Heart left ventricle (tissue), 13 donors: ENCODE data around the gene ETV6.

ENCODE experiments used
- POLR2A ChIP-seq, 2 donors: fragments of 450-650 bp; IDR thresholded peaks; one replicate each; pipeline ENCODE4 v1.6.1; 2017; ENCODE audit warnings: antibody characterized with exemption in 2 of 2, mild to moderate bottlenecking in 2 of 2, moderate library complexity in 2 of 2
- TF ChIP-seq, protein P1 (sequence below), 12 donors: fragments of 200-600 bp; sonication (generic) in 4 of 12; IDR thresholded peaks; one replicate each; pipeline versions ENCODE4 v1.5.0 to v1.8.0; 2018 to 2022; ENCODE audit warnings: antibody characterized with exemption in 12 of 12, mild to moderate bottlenecking in 5 of 12
- donor health status: ischemic (EF 13 %, LVEDD 7.1; RV severe dilation, severe dysfunction).
- donor health status: DM: no; HTN: yes; CAD: no.
- donor health status: DM: no; HTN: no; CAD: no.
- donor health status: ischemic (EF 25% LVEDD 6.9; RV normal size, moderate dysfunction).
- donor health status: ischemic (EF 25% LVEDD 5.7; RV mildly dilated, moderate dysfunction).
- donor health status: ischemic (EF 35%, LVEDD 5.7; RV mildly dilated, moderate dysfunction).
- donor health status: nonischemic (EF 11% LVEDD 7.7; RV severe dilation, severe dysfunction).
- donor health status: DM: yes; HTN: yes; CAD: no.
- donor health status: PGD.
- donor health status: ischemic (EF 29% LVEDD 5.4; RV normal size, mild dysfunction).
- donor health status: nonischemic (EF 23%, LVEDD 6.1; RV moderate dilation, normal function).

GRCh38 chr12:11886339-11886738, 236.9 kb downstream of the ETV6 start:
- TF ChIP-seq, protein P1, sequence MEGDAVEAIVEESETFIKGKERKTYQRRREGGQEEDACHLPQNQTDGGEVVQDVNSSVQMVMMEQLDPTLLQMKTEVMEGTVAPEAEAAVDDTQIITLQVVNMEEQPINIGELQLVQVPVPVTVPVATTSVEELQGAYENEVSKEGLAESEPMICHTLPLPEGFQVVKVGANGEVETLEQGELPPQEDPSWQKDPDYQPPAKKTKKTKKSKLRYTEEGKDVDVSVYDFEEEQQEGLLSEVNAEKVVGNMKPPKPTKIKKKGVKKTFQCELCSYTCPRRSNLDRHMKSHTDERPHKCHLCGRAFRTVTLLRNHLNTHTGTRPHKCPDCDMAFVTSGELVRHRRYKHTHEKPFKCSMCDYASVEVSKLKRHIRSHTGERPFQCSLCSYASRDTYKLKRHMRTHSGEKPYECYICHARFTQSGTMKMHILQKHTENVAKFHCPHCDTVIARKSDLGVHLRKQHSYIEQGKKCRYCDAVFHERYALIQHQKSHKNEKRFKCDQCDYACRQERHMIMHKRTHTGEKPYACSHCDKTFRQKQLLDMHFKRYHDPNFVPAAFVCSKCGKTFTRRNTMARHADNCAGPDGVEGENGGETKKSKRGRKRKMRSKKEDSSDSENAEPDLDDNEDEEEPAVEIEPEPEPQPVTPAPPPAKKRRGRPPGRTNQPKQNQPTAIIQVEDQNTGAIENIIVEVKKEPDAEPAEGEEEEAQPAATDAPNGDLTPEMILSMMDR (IDR thresholded peaks at IDR 0.05), result no peak
- TF ChIP-seq POLR2A (IDR thresholded peaks at IDR 0.05), result no peak
